ENCODE measurements around the gene MBNL3. TPM values are rescaled to one million over a fixed set of nuclear protein-coding genes. Genes with fewer than 3 reads are reported as not detected.

MBNL3 gene
- total RNA-seq, 1 donor from 2014 or later = 21.8 TPM

DNA sequence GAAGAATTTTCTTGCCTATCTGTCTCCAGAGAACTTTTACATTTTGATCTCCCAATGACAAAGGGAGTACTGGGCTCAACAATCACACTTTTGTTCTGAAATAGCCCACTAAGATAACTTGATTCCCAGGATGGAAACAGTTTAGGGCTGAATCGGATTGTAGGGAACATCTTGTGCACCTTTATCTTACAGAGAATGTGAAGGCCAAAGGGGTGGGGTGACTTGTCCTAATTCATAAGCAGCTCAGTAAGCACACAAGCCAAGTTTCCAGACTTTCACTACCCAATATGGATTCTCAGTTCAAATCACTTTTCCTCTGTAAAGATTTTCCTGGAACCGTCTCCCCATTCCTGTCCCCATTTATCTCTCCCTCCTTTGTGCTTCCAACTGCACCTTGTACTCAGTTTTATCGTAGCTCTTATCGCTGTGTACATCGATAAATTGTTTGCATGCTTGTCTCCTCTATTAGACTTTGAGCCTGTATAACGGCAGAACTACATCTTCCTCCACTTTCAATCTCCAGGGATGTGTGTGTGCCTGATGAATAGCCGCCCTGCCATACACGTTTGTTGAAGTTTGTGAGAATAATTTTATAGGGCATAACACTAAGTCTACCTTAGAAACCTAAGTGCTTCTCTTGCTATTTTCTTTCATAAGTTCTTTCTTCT is 77.4 kb downstream of the MBNL3 start:
- TF ChIP-seq, protein P1, sequence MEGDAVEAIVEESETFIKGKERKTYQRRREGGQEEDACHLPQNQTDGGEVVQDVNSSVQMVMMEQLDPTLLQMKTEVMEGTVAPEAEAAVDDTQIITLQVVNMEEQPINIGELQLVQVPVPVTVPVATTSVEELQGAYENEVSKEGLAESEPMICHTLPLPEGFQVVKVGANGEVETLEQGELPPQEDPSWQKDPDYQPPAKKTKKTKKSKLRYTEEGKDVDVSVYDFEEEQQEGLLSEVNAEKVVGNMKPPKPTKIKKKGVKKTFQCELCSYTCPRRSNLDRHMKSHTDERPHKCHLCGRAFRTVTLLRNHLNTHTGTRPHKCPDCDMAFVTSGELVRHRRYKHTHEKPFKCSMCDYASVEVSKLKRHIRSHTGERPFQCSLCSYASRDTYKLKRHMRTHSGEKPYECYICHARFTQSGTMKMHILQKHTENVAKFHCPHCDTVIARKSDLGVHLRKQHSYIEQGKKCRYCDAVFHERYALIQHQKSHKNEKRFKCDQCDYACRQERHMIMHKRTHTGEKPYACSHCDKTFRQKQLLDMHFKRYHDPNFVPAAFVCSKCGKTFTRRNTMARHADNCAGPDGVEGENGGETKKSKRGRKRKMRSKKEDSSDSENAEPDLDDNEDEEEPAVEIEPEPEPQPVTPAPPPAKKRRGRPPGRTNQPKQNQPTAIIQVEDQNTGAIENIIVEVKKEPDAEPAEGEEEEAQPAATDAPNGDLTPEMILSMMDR (conservative IDR thresholded peaks at IDR 0.05) = no peak
- Mint-ChIP-seq H3K27ac (ENCODE audit: unreplicated experiment) (no peak overlapping the region), H3K36me3 (ENCODE audit: low read depth) (peaks cover 3% of the 10 kb centered on the region), H3K9me3 (no peaks in the 10 kb centered on the region), H3K4me3 (no peak overlapping the region), H3K4me1 (peaks cover 45% of the 10 kb centered on the region), H3K27me3 (ENCODE audit: low read depth) (no peaks in the 10 kb centered on the region)
- no peak for DNase-seq (ENCODE audit: low read depth, low spot score)

DNA sequence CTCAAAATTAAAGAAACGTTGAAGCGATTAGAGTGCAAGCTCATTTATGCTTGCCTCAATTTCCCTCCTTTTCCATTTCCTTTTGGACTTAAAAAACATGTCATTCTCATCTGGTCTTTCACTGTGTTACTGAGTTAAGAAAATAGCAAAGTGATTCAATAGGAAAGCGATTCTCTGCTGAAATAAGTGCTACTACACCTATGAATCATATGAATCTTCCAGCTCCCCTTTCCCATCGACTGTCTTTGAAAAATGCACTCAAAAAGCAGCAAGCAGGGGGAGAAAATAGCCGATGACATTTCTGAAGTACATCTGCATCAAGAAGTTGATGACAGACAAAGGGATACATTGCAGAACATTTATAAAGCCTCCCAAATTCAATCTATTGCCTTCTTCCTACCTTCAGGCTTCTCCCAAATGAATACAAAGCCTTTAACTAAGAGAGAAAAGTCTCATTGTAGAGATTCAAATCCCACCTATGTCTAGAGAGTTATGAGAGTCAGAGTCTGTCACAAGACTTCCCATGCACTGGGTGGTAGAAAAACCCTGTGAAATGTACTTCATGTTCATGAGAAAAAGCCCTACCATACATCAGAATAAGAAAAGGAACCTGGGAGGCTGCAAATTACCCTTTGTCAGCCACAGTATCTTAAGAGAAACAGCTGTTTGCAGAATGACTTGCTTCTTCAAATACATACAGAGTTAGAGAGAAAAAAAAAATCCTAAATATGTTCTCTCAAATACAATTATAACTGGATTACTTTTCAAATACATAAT is 78.9 kb downstream of the MBNL3 start:
- peaks cover 45% of the 10 kb centered on the region for H3K4me1 Mint-ChIP-seq
- no peak overlapping the region for H3K27ac Mint-ChIP-seq (ENCODE audit: unreplicated experiment)

DNA sequence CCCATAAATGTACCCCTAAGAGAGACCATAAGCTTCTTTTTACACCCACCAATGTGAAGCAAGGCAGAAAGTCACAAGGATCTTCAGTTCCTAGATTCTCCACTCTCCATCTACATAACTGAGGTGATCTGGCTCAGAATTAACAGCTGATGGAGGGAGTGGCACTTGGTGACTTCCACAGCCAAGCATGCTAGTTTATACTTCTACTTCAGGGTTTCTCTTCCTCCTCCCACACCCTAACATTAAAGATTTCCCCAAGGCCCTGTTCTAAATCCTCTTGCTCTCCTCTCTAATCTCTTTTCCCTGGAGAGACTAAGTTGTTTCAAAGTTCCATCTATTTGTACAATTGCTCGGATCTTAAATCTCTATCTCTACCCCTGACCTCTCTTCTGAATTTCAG is 81.1 kb downstream of the MBNL3 start:
- no peaks in the 10 kb centered on the region for H3K27me3 Mint-ChIP-seq (ENCODE audit: low read depth)
- TF ChIP-seq, protein P1 (conservative IDR thresholded peaks at IDR 0.05) = no peak
- H3K4me1 Mint-ChIP-seq = peaks cover 31% of the 10 kb centered on the region
- no peak for DNase-seq (ENCODE audit: low read depth, low spot score)
- H3K36me3 Mint-ChIP-seq (ENCODE audit: low read depth) = no peaks in the 10 kb centered on the region
- H3K4me3 Mint-ChIP-seq = no peak overlapping the region
- no peak overlapping the region for H3K27ac Mint-ChIP-seq (ENCODE audit: unreplicated experiment)
- H3K9me3 Mint-ChIP-seq = no peaks in the 10 kb centered on the region

More for the DNA sequence above, 78.9 kb downstream of the MBNL3 start:
- TF ChIP-seq, protein P1 (conservative IDR thresholded peaks at IDR 0.05) = no peak
- DNase-seq (ENCODE audit: low read depth, low spot score) = no peak
- H3K4me3 Mint-ChIP-seq = no peak overlapping the region
- H3K9me3 Mint-ChIP-seq = no peaks in the 10 kb centered on the region
- H3K36me3 Mint-ChIP-seq (ENCODE audit: low read depth) = no peaks in the 10 kb centered on the region
- H3K27me3 Mint-ChIP-seq (ENCODE audit: low read depth) = no peaks in the 10 kb centered on the region

DNA sequence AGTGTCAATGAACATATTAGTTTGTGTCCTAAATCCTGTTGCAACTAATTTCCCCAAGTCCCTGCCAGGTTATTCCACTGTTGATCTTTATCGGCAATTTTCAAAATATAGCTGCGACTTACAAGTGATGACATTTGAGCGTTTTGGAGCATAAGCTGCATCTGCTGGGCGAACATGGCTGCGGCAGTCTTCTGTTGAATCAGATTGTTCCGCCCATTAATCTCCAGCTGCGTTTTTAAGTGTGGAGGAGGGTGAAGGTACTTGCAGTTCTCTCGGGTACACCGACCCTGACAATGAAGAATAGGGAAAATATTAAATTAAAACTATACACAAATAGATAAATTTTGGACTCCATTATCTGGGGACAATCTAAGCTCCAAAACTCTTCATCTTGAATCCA is 82.7 kb downstream of the MBNL3 start:
- Mint-ChIP-seq H3K27me3 (ENCODE audit: low read depth) (no peaks in the 10 kb centered on the region), H3K27ac (ENCODE audit: unreplicated experiment) (no peak overlapping the region), H3K4me1 (peaks cover 15% of the 10 kb centered on the region), H3K36me3 (ENCODE audit: low read depth) (no peaks in the 10 kb centered on the region), H3K4me3 (no peak overlapping the region), H3K9me3 (no peaks in the 10 kb centered on the region)
- TF ChIP-seq, protein P1 (conservative IDR thresholded peaks at IDR 0.05) = no peak
- DNase-seq (ENCODE audit: low read depth, low spot score) = no peak

DNA sequence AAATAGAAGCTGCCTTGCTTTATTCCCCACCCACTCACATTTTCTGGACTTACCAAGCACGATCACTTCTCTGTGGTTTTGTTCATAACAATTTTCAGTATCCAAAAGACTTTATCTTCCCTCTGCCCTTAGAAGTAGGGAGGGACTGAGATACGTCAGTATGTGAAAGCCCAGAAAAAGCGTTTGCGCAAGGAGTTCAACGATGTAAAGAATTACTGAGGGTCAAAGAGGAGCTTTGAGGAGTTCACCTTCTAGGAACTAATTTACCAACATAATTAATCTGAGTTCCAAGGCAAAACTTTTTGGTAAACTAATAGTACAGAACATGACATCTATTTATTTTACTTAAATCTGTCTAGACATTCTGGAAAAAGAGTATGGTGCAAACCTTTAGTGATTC is 84.6 kb downstream of the MBNL3 start:
- H3K9me3 Mint-ChIP-seq = no peaks in the 10 kb centered on the region
- H3K27me3 Mint-ChIP-seq (ENCODE audit: low read depth) = no peaks in the 10 kb centered on the region
- no peak overlapping the region for H3K27ac Mint-ChIP-seq (ENCODE audit: unreplicated experiment)
- TF ChIP-seq, protein P1 (conservative IDR thresholded peaks at IDR 0.05) = no peak
- H3K4me1 Mint-ChIP-seq = no peaks in the 10 kb centered on the region
- H3K36me3 Mint-ChIP-seq (ENCODE audit: low read depth) = no peaks in the 10 kb centered on the region
- DNase-seq (ENCODE audit: low read depth, low spot score) = no peak
- H3K4me3 Mint-ChIP-seq = no peak overlapping the region
